ENCODE measurements around the gene HDGF.

Gene HDGF

GRCh38 chr1:156725683-156726280 lies 25.7 kb downstream of the HDGF start:
- FAIRE-seq (peak; percentile 46), DNase-seq (ENCODE audit: low spot score) (peak; percentile 90)

GRCh38 chr1:156721535-156721934 lies 29.9 kb downstream of the HDGF start:
- FAIRE-seq (no peak), DNase-seq (ENCODE audit: low spot score) (no peak)

- DNase-seq (ENCODE audit: low spot score) (no peak), FAIRE-seq (no peak)
These were observed 30.3 kb downstream of the HDGF start for GRCh38 chr1:156721131-156721530.

GRCh38 chr1:156717351-156717750 lies 34.1 kb downstream of the HDGF start:
- no peak for FAIRE-seq

GRCh38 chr1:156714830-156715229 lies 36.6 kb downstream of the HDGF start:
- no peak for DNase-seq (ENCODE audit: low spot score)
- no peak for FAIRE-seq

More at GRCh38 chr1:156717351-156717750, 34.1 kb downstream of the HDGF start:
- no peak for DNase-seq (ENCODE audit: low spot score)

- no peak for DNase-seq (ENCODE audit: low spot score)
- no peak for FAIRE-seq
These were observed 38.8 kb downstream of the HDGF start for GRCh38 chr1:156712626-156713025.

GRCh38 chr1:156711011-156711817 lies 40.3 kb downstream of the HDGF start:
- FAIRE-seq (no peak), DNase-seq (ENCODE audit: low spot score) (no peak)

- FAIRE-seq (no peak), DNase-seq (ENCODE audit: low spot score) (no peak)
These were observed 41.6 kb downstream of the HDGF start for GRCh38 chr1:156709757-156710489.

GRCh38 chr1:156709031-156709430 lies 42.4 kb downstream of the HDGF start:
- FAIRE-seq (no peak), DNase-seq (ENCODE audit: low spot score) (no peak)

GRCh38 chr1:156708218-156708661 lies 43.2 kb downstream of the HDGF start:
- FAIRE-seq (no peak), DNase-seq (ENCODE audit: low spot score) (no peak)

GRCh38 chr1:156707417-156708217 lies 43.9 kb downstream of the HDGF start:
- DNase-seq (ENCODE audit: low spot score) (no peak), FAIRE-seq (no peak)

- DNase-seq (ENCODE audit: low spot score) (no peak), FAIRE-seq (no peak)
These were observed 44.6 kb downstream of the HDGF start for GRCh38 chr1:156706657-156707416.

- DNase-seq (ENCODE audit: low spot score) (no peak), FAIRE-seq (no peak)
These were observed 45.4 kb downstream of the HDGF start for GRCh38 chr1:156705918-156706656.

GRCh38 chr1:156705321-156705917 lies 46.1 kb downstream of the HDGF start, which contains the start of gene CRABP2:
Gene CRABP2 (minus strand): TSS chr1:156705583. CDS start chr1:156705446, 137 bp downstream.
- FAIRE-seq = no peak
- DNase-seq (ENCODE audit: low spot score) = no peak

GRCh38 chr1:156704930-156705320 lies 46.5 kb downstream of the HDGF start:
- DNase-seq (ENCODE audit: low spot score) (peak; percentile 71), FAIRE-seq (peak; percentile 62)

GRCh38 chr1:156704166-156704711 lies 47.2 kb downstream of the HDGF start:
- no peak for FAIRE-seq
- DNase-seq (ENCODE audit: low spot score) = no peak

GRCh38 chr1:156703741-156704140 lies 47.7 kb downstream of the HDGF start:
- FAIRE-seq (no peak), DNase-seq (ENCODE audit: low spot score) (no peak)

GRCh38 chr1:156703336-156703735 lies 48.1 kb downstream of the HDGF start:
- FAIRE-seq (no peak), DNase-seq (ENCODE audit: low spot score) (no peak)

Data from RCC 7860 (cell line).